Heart left ventricle (tissue), 16 donors: Measurements from ENCODE around the gene ADAMTSL2. TPM values are rescaled to one million over a fixed set of nuclear protein-coding genes. Genes with fewer than 3 reads are reported as not detected.

ENCODE experiments used
- ATAC-seq, 4 donors: fragments of 200-7000 bp; cut with Tn5 transposase; one replicate each; pipeline ENCODE4 v1.9.1; 2020 to 2022; ENCODE audit warnings: moderate library complexity in 4 of 4, mild to moderate bottlenecking in 3 of 4, moderate number of reproducible peaks in 1 of 4
- DNase-seq, 5 donors: peaks; one replicate each; pipeline ENCODE4 v3.0.0-alpha.2; 2020
- H3K27ac ChIP-seq, 12 donors: fragments of 200-600 bp; sonication (generic) in 4 of 12; one replicate each; pipeline versions ENCODE4 v1.5.0 to v1.8.0; 2016 to 2022; ENCODE audit warnings: mild to moderate bottlenecking in 2 of 12
- H3K27me3 ChIP-seq, 9 donors: fragments of 200-600 bp; sonication (generic) in 2 of 9; one replicate each; pipeline versions ENCODE4 v1.5.1 to v1.8.0; 2016 to 2022; ENCODE audit warnings: mild to moderate bottlenecking in 3 of 9
- H3K36me3 ChIP-seq, 9 donors: fragments of 200-600 bp; sonication (generic) in 2 of 9; one replicate each; pipeline versions ENCODE4 v1.5.0 to v1.8.0; 2018 to 2022; ENCODE audit warnings: mild to moderate bottlenecking in 2 of 9
- H3K4me1 ChIP-seq, 12 donors: fragments of 200-600 bp; sonication (generic) in 4 of 12; one replicate each; pipeline versions ENCODE4 v1.5.0 to v1.8.0; 2016 to 2022; ENCODE audit warnings: mild to moderate bottlenecking in 3 of 12
- H3K4me3 ChIP-seq, 12 donors: fragments of 200-600 bp; sonication (generic) in 4 of 12; one replicate each; pipeline versions ENCODE4 v1.5.0 to v1.8.0; 2017 to 2022; ENCODE audit warnings: mild to moderate bottlenecking in 9 of 12, moderate library complexity in 4 of 12
- H3K9me3 ChIP-seq, 12 donors: fragments of 200-600 bp; sonication (generic) in 4 of 12; one replicate each; pipeline versions ENCODE4 v1.5.0 to v1.8.0; 2016 to 2022; ENCODE audit warnings: mild to moderate bottlenecking in 1 of 12
- CTCF ChIP-seq, 12 donors: fragments of 200-600 bp; sonication (generic) in 4 of 12; IDR thresholded peaks; one replicate each; pipeline versions ENCODE4 v1.5.0 to v1.8.0; 2018 to 2022; ENCODE audit warnings: antibody characterized with exemption in 12 of 12, mild to moderate bottlenecking in 5 of 12
- POLR2A ChIP-seq, 2 donors: fragments of 450-650 bp; IDR thresholded peaks; one replicate each; pipeline ENCODE4 v1.6.1; 2017; ENCODE audit warnings: antibody characterized with exemption in 2 of 2, mild to moderate bottlenecking in 2 of 2, moderate library complexity in 2 of 2
- WGBS, 4 donors: extraction: QIAGEN DNeasy Blood & Tissue Kit in 2 of 4; methylation state at CpG; one replicate each; pipeline versions ENCODE4 v1.1.5 to v1.1.7; 2013 to 2018; 5-methylcytosine and 5-hydroxymethylcytosine counted together
- intact Hi-C, 10 donors: fragments of 100-400 bp; cut with DNase I; formaldehyde crosslinking; loops; one replicate each; pipeline versions ENCODE4 v1.11.1 to v1.14.2; 2022
- polyA plus RNA-seq, 2 donors: library from polyadenylated mRNA; stranded (reverse); fragments of 200-250 nt; gene quantifications; one replicate each; pipeline ENCODE4 v1.2.3, GENCODE V29; 2013
- total RNA-seq, 9 donors: library from RNA; depleted of rRNA in 2 of 9; stranded (reverse); fragments of >200 nt in 2 of 9; fragmentation: NEBNext Ultra II Directional in 3 of 9; extraction: Animal tissue kit (Norgen Biotek cat#: 25700) in 3 of 9; gene quantifications; one replicate each; pipeline versions ENCODE4 v1.1.0 to v1.2.4, GENCODE V29; 2016 to 2023
- donor health status: ischemic (EF 13 %, LVEDD 7.1; RV severe dilation, severe dysfunction).
- donor health status: healthy with polysubstance abuse.
- donor health status: DM: no; HTN: yes; CAD: no.
- donor health status: DM: no; HTN: no; CAD: no.
- donor health status: ischemic (EF 25% LVEDD 6.9; RV normal size, moderate dysfunction).
- donor health status: ischemic (EF 25% LVEDD 5.7; RV mildly dilated, moderate dysfunction).
- donor health status: healthy.
- donor health status: DM: yes; HTN: yes; CAD: no.
- donor health status: ischemic (EF 35%, LVEDD 5.7; RV mildly dilated, moderate dysfunction).
- donor health status: nonischemic (EF 11% LVEDD 7.7; RV severe dilation, severe dysfunction).
- donor health status: DM: yes; HTN: yes; CAD: no.
- donor health status: PGD.
- donor health status: ischemic (EF 29% LVEDD 5.4; RV normal size, mild dysfunction).
- donor health status: nonischemic (EF 23%, LVEDD 6.1; RV moderate dilation, normal function).

The ADAMTSL2 gene
- total and polyA plus RNA-seq, 11 donors, result 2.3 to 5.1 (median 3.7) TPM

- Histone ChIP-seq H3K4me1 (no peaks in the 10 kb centered on the region), H3K9me3 (peaks cover 0 to 25% (median 19%) of the 10 kb centered on the region in 12 donors), H3K36me3 (no peaks in the 10 kb centered on the region), H3K27me3 (peaks cover 0 to 17% (median 0%) of the 10 kb centered on the region in 9 donors), H3K4me3 (no peak overlapping the region), H3K27ac (no peak overlapping the region)
- intact Hi-C loops, result no loop called here
- DNase-seq (no peak), ATAC-seq (no peak)
- 76 to 82% (median 78%) methylated on average over 7 of the region's 7 CpGs for WGBS, 4 donors
- TF ChIP-seq POLR2A (IDR thresholded peaks at IDR 0.05) (no peak), CTCF (IDR thresholded peaks at IDR 0.05) (no peak)
These were observed 62.9 kb downstream of the ADAMTSL2 start for GRCh38 chr9:133597316-133597957.

GRCh38 chr9:133598978-133599377 lies 64.5 kb downstream of the ADAMTSL2 start:
- peaks cover 0 to 30% (median 8%) of the 10 kb centered on the region in 9 donors for H3K27me3 ChIP-seq
- no peak overlapping the region for H3K27ac ChIP-seq
- DNase-seq, result no peak
- peaks cover 0 to 25% (median 19%) of the 10 kb centered on the region in 12 donors for H3K9me3 ChIP-seq
- TF ChIP-seq POLR2A (IDR thresholded peaks at IDR 0.05), result no peak
- TF ChIP-seq CTCF (IDR thresholded peaks at IDR 0.05), result no peak
- H3K4me3 ChIP-seq, result no peak overlapping the region
- no peak for ATAC-seq
- intact Hi-C loops, result no loop called here
- 77 to 87% (median 81%) methylated on average over 7 of the region's 7 CpGs for WGBS, 4 donors
- no peaks in the 10 kb centered on the region for H3K4me1 ChIP-seq
- no peaks in the 10 kb centered on the region for H3K36me3 ChIP-seq

- 90 to 97% (median 95%) methylated on average over 6 of the region's 6 CpGs for WGBS, 4 donors
These were observed 65.1 kb downstream of the ADAMTSL2 start for GRCh38 chr9:133599470-133600173.

More at GRCh38 chr9:133599470-133600173, 65.1 kb downstream of the ADAMTSL2 start:
- no peak overlapping the region for H3K4me3 ChIP-seq
- peaks cover 0 to 35% (median 9%) of the 10 kb centered on the region in 9 donors for H3K27me3 ChIP-seq
- intact Hi-C loops, result loop anchor here in 1 of 10 donors (10.0 kb wide), 1 partner anchor 115 kb away; no protein-coding TSS in a partner anchor
- peaks cover 0 to 25% (median 19%) of the 10 kb centered on the region in 12 donors for H3K9me3 ChIP-seq
- H3K27ac ChIP-seq, result no peak overlapping the region
- DNase-seq (no peak), ATAC-seq (no peak)
- no peaks in the 10 kb centered on the region for H3K4me1 ChIP-seq
- TF ChIP-seq CTCF (IDR thresholded peaks at IDR 0.05), result no peak
- no peak for TF ChIP-seq POLR2A (IDR thresholded peaks at IDR 0.05)
- no peaks in the 10 kb centered on the region for H3K36me3 ChIP-seq
